GM18861 (cell line): ENCODE measurements around the gene PLXNA1.

Experiments used
- ATAC-seq: cut with Tn5 transposase; IDR thresholded peaks from one replicate; pipeline ENCODE4 v1.9.1; 2021; ENCODE audit not compliant: unreplicated experiment

The PLXNA1 gene

DNA sequence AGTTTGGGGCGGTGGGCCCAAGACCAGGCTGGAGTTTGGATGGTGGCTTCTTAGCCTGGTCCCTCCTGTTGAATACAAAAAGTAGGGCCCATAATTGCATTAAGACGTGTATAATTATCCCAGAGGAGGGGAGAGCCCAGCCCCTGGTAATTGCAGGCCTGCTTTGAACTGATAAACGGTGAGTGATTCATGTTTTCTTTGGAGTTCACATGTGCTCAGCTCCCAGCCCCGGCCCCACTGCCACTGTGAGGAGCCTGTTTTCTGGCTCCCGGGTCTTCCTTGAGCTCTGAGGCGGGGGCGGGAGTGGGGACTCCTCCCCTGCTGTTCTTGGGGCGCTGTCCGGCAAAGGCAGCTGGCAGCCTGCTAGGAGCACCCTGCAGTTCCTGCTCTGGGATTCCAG is 3.1 kb downstream of the PLXNA1 start:
- no peak for ATAC-seq

DNA sequence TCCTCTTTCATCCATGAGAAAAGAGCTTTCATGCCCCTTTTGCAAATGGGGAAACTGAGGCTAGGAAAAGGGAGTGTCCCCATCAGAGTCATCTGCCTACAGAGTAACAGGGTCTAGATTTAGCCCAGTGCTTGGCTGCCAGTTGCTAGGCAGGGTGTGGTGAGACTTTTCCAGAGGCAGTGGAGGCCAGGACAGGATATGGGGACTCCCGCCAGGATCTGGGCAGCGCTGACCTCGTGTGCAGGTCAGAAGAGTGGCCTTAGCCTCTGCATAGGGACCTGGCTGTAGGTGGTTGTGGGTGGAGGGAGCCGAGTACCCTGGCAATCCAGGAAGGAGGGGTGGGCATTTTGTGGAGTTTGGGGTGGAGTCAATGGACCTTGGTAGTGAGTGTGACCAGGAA is 4.2 kb downstream of the PLXNA1 start:
- no peak for ATAC-seq

DNA sequence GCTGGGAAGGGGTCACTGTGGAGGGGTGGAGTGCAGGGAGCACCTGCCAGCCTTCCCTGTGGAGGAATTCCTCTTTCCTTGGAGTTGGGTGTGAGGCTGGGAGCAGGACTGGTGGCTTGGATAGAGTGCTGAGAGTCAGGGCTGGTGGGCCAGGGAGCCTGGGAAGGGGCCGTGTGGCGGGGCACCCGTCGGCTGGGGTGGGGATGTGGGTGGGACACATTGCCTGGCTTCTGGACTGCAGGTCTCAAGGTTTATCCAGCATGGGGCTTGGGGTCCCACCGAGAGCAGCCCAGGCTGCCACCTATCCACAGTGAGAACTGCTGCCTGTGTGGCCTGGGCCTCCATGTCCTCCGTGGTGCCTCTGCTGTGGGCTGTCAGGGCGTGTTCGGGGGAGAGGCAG is 4.7 kb downstream of the PLXNA1 start:
- ATAC-seq, result no peak

DNA sequence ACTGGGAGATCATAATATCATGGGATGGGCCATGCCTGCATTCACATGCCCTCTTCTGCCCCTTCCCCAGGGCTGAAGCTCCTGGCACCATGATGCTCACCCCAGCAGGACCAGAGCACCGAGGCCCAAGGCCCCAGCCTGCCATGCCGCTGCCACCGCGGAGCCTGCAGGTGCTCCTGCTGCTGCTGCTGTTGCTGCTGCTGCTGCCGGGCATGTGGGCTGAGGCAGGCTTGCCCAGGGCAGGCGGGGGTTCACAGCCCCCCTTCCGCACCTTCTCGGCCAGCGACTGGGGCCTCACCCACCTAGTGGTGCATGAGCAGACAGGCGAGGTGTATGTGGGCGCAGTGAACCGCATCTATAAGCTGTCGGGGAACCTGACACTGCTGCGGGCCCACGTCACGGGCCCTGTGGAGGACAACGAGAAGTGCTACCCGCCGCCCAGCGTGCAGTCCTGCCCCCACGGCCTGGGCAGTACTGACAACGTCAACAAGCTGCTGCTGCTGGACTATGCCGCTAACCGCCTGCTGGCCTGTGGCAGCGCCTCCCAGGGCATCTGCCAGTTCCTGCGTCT is 5.6 kb downstream of the PLXNA1 start:
- ATAC-seq, result no peak

DNA sequence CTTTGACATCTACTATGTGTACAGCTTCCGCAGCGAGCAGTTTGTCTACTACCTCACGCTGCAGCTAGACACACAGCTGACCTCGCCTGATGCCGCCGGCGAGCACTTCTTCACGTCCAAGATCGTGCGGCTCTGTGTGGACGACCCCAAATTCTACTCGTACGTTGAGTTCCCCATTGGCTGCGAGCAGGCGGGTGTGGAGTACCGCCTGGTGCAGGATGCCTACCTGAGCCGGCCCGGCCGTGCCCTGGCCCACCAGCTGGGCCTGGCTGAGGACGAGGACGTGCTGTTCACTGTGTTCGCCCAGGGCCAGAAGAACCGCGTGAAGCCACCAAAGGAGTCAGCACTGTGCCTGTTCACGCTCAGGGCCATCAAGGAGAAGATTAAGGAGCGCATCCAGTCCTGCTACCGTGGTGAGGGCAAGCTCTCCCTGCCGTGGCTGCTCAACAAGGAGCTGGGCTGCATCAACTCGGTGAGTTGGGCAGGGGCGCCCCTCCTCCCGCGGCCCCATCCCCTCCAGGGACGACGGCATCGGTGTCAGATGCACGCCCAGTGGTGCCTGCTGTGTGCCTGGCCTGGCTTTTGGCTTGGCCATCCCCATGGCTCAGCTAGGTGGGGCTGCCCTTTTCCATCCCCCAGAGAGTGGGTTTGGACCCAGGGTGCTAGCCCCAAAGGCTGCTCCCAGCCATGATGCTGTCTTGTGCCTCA is 6.6 kb downstream of the PLXNA1 start:
- ATAC-seq, result no peak

DNA sequence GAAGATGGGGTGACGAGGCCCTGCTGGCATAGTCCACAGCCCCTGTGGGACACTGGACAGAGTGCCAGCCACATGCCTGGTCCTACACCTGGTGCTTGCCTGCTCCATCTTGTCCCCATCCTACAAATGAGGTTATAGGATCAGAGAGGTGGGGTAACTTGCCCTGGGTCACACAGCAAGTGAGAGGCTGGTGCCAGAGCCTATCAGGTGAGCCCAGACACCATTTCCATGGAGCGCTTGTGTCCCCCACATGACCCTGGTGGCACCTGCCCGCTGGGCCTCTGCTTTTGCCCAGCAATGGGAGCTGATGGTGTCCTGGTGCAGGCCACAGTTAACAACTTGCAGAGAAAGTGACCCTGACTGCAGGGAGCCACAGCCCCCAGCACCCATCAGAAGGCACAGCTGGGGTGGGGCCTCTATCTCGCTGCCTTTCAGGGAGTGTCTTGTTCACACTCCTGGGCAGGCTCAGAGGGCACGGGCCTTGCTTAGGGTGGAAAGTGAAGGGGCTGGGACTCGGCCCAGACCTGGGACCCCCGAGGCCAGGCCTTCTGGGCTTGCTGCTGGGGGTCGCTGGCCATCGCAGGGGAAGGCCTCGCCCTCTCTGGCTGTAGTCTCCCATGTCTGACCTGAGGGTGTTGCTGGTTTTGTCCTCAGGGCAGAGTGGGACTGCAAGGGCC is 7.2 kb downstream of the PLXNA1 start:
- ATAC-seq, result no peak

DNA sequence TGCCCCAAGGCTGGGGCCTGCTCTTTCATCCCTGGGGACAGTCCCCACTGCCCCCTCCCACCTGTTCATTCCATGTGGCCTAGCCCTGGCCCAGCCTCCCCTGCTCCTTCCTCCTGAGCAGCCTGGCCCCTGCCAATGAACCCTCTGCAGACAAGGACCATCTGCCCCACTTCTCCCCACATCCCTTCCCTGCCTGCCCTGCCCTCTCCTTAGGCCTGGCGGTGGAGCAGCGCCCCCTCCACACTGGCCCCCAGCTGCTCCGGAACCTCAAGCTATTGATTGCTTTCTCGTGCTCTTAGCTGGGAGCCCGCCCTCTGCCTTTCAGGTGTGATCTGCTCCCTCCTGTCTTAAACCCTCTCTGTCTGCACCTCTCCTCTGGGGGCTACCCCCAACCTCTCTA is 8.0 kb downstream of the PLXNA1 start:
- no peak for ATAC-seq

DNA sequence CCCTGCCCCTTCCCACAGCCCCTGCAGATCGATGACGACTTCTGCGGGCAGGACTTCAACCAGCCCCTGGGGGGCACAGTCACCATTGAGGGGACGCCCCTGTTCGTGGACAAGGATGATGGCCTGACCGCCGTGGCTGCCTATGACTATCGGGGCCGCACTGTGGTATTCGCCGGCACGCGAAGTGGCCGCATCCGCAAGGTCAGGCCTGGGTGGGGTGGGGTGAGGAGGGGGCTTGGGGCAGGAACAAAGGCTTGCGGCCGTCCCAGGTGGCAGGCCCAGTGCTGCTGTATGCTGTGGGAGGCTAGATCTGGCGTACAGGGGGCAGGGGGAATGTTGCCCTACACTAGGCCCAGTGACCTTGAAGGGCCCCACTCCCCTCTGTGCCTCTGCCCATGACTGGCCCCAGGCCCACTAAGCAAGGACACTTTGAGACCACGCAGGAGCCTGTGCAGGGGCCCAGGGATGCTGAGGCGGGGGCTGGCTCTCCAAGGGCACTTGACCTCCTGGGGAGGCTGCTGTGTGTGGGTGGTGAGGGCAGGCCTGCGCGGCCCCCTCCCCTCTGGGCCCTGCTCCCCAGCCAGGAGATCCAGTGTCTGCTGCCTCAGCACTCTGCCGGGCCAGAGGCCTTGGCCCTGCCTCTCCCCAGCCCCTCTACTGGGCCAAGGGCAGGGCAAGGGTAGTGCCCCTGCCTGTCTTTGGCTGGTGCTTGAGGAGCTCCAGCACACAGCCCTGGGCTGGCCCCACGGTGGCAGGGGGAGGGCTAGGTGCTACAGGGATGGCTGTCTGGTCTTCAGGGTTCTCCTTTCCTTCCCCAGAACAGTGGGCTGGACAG is 8.7 kb downstream of the PLXNA1 start:
- no peak for ATAC-seq

DNA sequence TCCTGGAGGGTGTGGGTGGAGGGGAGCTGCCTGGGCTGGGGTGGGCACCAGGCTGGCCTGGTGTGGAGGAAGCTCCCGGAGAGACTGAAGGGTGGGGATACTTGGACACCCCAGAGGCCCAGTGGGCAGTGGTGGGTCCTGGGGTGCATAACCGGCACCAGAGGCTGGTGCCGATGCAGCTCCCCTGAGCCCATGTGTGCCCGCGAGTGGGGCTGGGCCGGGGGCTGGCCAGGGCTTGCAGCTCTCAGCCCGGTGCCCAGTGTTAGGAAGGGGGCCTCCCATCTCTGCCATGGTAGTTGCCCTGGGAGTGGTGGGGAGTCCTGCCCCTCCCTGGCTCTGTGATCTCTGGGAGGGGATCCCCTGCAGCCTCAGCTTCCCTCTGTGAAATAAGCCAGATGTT is 9.3 kb downstream of the PLXNA1 start:
- no peak for ATAC-seq

DNA sequence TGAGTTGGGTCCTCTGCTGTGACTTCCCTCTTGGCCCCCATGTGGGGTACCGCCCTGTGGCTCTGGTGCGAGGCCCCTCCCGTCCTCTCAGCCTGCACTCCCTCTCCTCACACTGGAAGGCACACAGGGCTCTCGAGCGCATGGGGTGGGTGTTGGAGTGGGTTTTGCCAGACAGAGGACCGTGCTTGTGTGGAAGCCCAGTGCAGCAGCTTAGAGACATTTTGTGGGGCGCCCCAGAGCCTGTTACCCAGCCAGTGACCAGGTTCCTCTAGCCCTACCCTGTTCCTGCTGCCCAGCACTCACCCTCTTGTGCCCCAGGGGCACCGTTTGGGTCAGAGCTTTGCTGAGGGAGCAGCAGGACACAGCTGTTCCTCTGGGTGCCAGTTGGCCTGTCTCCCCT is 9.9 kb downstream of the PLXNA1 start:
- ATAC-seq, result no peak

DNA sequence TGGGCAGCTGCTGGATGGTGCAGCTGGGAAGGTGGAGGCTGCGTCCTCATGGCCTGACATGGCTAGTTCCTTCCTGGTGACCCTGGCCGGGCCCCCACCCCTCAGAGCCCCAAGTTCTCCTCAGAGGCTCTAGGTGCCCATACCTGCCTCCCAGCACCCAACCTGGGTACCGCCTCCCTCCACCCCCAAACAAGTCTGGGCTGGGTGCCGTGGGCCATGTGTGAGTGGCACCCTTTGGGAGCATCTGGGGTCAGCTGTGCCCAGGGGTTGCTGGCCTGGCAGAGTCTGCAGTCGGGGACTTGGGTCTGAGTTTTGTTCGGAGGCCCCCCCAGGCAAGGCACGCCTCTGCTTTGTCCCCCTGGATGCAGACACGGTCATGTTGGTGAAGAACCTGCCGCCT is 10.5 kb downstream of the PLXNA1 start:
- no peak for ATAC-seq

DNA sequence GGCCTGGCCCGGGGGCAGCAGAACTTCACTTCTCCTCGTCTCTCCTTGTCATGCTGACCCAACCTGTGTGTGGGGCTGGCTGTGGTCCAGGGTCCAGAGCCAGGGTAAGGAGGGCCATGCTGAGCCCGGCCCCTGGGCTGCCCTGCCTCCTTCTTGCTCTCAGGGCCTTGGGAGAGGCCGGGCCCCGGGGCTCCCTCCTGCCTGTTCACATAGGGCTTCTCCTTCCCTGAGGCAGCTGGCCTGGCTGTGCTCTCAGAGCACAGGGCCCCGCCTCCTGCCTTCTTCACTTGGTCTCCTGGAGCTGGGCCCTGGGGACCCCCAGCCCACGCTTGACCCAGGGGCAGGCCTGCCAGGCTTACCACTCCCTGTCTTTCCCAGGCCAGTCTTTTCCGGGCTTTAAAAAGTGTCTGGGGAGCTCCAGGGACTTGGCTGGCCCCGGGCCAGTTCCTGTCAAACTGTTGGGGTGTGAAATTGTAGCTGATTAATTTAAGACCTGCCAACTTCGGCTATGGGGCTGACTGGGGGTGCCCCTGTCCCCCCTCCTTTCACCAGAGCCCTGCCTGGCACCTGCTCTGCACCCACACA is 11.8 kb downstream of the PLXNA1 start:
- no peak for ATAC-seq

DNA sequence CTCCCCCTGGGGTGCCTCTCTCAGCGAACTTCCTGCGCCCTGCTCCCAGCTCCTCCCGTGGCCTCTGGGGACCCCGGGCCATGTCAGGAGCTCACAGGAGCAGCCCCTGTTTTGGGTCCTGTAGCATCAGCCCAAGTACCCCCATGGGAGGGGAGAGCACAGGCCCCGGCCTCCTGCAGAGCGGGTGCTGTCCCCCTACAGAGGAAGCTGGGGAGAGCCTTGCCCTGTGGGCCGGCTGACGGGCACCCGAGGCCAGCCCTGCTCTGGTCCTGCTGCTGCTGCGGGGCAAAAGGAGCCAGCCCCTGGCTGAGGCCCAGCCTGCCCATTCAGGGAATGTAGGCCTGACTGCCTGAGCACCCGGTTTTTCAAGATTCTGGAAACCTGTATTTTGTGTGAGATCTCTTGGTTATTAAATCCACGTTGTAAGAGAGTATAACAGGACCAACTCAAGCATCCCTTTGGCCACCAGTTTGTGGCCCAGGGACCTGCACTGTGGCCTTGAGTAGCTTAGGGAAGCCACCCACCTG is 12.4 kb downstream of the PLXNA1 start:
- no peak for ATAC-seq

DNA sequence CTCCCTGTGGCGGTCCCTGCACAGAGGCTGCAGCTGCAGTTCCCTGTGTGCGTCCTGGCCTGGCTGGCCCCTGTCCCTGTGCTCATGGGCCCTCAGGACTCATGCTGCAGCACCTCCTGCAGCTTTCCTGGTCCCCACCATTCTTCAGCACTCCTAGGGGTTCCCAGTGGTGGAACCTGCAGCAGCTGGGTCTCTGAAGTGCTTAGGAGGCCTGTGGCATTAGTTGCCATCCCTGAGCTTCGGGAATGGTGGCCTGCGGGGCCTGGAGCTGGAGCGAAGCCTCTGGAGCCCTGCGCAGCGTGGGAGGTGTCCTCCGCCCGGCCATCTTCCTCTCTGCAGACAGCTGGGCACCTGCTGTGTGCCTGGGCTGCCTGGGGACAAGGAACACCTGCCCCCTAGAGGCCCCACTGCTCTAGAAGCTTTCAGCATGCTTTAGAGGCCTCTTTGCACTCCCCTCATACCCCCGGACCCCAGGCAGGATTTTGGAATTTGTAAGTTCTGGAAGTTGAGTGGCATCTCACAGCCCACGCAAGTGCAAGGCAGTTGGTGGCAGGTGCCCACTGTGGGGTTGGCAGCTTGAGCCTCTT is 13.1 kb downstream of the PLXNA1 start:
- ATAC-seq, result no peak

DNA sequence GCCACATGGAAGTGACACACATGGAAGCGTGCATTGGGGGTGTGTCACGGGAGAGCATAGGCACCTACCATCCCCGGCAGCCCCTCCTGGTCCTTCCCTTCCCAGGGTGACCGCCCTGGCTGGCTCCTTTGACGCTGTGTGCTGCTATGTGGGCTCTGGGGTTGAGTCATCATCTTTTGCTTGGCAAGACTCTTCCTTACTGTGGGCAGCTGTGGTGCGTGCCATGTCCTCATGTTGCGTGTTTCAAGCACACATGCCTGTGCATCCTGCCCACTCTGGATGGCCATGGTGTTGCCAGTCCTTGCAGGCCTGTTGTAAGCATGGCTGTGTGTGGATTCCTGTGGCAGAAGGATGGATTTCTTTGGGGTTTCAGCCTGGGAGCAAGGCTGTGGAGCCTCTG is 14.0 kb downstream of the PLXNA1 start:
- ATAC-seq, result no peak

DNA sequence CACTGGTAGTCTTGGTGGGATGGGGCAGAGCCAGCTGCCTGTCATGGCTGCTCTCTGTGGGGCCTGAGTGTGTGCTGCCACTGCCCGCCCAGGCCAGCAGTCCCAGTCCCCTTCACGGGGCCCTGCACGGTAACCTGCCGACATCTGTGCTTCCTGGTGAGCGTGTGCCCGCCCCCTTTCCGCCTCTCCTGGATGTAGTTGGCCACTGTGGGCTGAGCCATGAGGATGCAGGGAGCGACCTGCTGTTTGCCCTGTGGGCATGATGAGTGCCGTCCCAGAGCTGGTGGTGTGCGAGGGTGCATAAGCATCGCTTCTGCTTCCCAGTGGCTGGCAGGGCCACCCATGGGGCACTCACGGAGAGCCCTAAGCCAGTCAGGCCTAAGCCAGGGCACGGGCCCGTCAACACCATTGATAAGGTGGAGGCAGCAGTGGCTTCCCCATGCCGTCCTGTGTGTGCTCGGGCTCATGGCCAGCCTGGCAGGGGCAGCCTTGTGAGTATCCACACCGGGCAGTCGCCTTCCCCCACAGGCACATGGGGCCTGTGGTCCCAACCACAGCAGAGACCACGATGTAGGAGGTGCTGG is 14.6 kb downstream of the PLXNA1 start:
- no peak for ATAC-seq

DNA sequence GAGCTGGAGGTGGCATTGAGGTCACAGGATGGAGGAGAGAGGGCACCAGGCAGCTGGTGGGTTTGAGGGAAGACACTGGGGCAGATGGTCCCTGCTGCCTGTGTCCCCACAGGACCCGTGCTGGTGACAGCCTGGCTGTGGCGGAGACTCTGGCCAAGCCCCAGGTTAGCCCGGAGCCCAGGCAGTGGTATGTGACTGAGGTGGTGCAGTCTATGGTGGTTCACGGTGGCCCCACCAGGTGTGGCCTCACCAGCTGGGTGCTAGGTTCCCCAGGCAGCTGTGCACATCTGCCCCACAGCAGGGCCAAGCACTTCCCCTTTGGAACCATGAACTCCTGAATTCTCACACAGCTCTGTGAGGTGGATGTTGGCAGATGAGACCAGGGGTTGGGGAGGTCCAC is 15.4 kb downstream of the PLXNA1 start:
- no peak for ATAC-seq

DNA sequence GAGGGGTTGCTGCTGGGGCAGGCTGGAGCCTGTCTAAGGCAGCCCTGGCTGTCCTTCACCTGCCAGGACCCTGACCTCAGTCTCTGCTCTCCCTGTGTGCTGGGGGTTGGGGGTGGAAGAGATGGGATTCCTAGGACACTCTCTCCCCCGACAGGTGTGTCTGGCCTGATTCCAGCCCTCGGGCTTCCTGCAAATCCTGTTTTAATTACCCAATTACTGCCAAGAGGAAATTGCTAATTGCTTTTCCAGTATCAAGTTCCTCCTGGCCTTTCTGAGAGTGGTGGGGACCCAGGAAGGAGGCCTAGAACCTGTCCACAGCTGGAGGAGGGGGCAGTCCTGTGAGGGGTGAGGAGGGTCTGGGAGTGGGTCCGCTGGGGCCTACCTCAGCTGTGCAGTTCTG is 15.8 kb downstream of the PLXNA1 start:
- no peak for ATAC-seq

DNA sequence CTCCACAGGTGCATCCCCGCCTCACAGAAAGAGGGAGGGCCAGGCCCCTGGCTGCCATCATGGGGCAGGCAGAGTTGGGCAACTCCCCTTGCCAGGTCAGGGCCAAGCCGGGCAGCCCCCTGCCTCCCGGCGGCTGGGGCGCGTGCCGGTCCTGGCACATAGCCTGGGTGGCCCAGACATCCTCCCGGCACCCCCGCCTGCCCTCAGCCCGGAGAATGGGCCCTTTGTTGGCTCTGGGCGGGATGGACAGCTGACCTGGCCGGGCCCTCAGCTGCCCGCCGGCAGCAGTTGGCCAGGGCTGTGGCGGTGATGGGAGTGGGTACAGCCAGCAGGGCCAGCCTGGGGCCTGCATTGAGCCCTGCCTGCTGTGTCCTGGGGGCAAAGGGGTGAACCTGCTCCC is 16.5 kb downstream of the PLXNA1 start:
- ATAC-seq, result no peak

DNA sequence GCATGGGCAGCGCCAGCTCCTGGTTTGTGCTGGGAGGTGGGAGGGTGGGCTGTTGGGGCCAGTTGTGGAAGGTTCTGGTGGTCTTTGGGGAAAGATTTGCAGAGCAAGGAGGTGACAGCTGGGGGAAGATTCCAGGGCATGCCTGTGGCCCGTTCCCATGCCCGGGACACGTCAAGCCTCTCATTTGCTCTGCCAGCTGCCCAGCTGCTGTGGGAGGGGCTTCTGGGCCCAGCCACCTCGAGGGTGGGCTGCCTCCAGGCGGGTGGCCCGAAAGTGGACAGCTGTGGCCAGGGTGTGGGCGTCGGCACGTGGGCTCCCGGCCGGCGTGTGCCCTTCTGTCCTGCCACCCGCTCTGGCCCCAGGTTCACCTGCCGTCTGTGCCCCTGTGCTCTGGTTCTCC is 17.2 kb downstream of the PLXNA1 start:
- no peak for ATAC-seq
